A673 (cell line): Measurements from ENCODE around the gene NCKAP1. TPM values are rescaled to one million over a fixed set of nuclear protein-coding genes. Genes with fewer than 3 reads are reported as not detected.

Experiments
- BruUV-seq: library from RNA; stranded (reverse); fragments of 400-500 nt; replicated peaks from 2 replicates; lab custom pipeline; 2021; lab: Mats Ljungman, UMichigan
- CTCF ChIA-PET: fragments of 300-600 bp; sonication (Branson Sonifier 250); formaldehyde crosslinking; loops from one replicate; lab custom pipeline; 2022; ENCODE audit warnings: antibody characterized with exemption; lab: Charles Lee
- POLR2A ChIA-PET: fragments of 300-600 bp; sonication (Branson Sonifier 250); formaldehyde crosslinking; loops from one replicate; lab custom pipeline; 2022; ENCODE audit warnings: antibody characterized with exemption; ENCODE audit not compliant: low non-redundant PET; lab: Charles Lee
- DNase-seq: peaks from one replicate; pipeline ENCODE4 v3.0.0-alpha.2; 2015; ENCODE audit warnings: low spot score
- H3K27ac ChIP-seq: fragments of 200-600 bp; sonication (generic); 2 replicates; pipeline ENCODE4 v1.5.1; 2016; ENCODE audit warnings: mixed run types, low read depth, mild to moderate bottlenecking, mixed read lengths, antibody characterized with exemption, low read length; ENCODE audit not compliant: poor library complexity, severe bottlenecking
- H3K27me3 ChIP-seq: fragments of 200-600 bp; sonication (generic); replicated peaks from 2 replicates; pipeline ENCODE4 v1.6.1; 2017; ENCODE audit warnings: mixed run types, low read depth, mild to moderate bottlenecking, mixed read lengths, antibody characterized with exemption, low read length; ENCODE audit not compliant: insufficient read depth, poor library complexity
- H3K36me3 ChIP-seq: fragments of 200-600 bp; sonication (generic); 2 replicates; pipeline ENCODE4 v1.6.1; 2016; ENCODE audit warnings: mixed run types, mild to moderate bottlenecking, mixed read lengths, antibody characterized with exemption, low read length; ENCODE audit not compliant: insufficient read depth, poor library complexity, severe bottlenecking
- H3K4me1 ChIP-seq: fragments of 200-600 bp; sonication (generic); 2 replicates; pipeline ENCODE4 v1.6.1; 2017; ENCODE audit warnings: mixed run types, mild to moderate bottlenecking, mixed read lengths, antibody characterized with exemption, low read length; ENCODE audit not compliant: insufficient read depth, poor library complexity, severe bottlenecking
- H3K4me3 ChIP-seq: fragments of 200-600 bp; sonication (generic); 2 replicates; pipeline ENCODE4 v1.5.1; 2016; ENCODE audit warnings: low read depth, mixed run types, mild to moderate bottlenecking, mixed read lengths, low read length; ENCODE audit not compliant: poor library complexity, severe bottlenecking
- H3K9me3 ChIP-seq: fragments of 200-600 bp; sonication (generic); 2 replicates; pipeline ENCODE4 v1.6.1; 2016; ENCODE audit warnings: mixed run types, low read depth, mild to moderate bottlenecking, mixed read lengths, antibody characterized with exemption, low read length; ENCODE audit not compliant: poor library complexity, severe bottlenecking
- EZH2 ChIP-seq: fragments of 200-600 bp; sonication (generic); IDR thresholded peaks from 2 replicates; pipeline ENCODE4 v1.6.1; 2017; ENCODE audit warnings: borderline replicate concordance, low read depth, mild to moderate bottlenecking, mixed read lengths, antibody characterized with exemption, low read length; ENCODE audit not compliant: poor library complexity, severe bottlenecking
- intact Hi-C: fragments of 100-400 bp; cut with micrococcal nuclease; formaldehyde crosslinking; loops from one replicate; pipeline ENCODE4 v1.10.0; 2022; ENCODE audit not compliant: unreplicated experiment
- total RNA-seq: library from RNA; stranded (reverse); gene quantifications from 2 replicates; pipeline ENCODE4 v1.2.3, GENCODE V29; 2021
- TF ChIP-seq, protein P1 (sequence below): fragments of 300-800, 200-600 bp; sonication (generic); conservative IDR thresholded peaks from 2 replicates; pipeline ENCODE4 v1.5.1; 2017; ENCODE audit warnings: low read depth, mild to moderate bottlenecking, antibody characterized with exemption, low read length, moderate library complexity, mixed read lengths

Gene NCKAP1
- total RNA-seq, 1 experiment from 2014 or later = 153 TPM

DNA sequence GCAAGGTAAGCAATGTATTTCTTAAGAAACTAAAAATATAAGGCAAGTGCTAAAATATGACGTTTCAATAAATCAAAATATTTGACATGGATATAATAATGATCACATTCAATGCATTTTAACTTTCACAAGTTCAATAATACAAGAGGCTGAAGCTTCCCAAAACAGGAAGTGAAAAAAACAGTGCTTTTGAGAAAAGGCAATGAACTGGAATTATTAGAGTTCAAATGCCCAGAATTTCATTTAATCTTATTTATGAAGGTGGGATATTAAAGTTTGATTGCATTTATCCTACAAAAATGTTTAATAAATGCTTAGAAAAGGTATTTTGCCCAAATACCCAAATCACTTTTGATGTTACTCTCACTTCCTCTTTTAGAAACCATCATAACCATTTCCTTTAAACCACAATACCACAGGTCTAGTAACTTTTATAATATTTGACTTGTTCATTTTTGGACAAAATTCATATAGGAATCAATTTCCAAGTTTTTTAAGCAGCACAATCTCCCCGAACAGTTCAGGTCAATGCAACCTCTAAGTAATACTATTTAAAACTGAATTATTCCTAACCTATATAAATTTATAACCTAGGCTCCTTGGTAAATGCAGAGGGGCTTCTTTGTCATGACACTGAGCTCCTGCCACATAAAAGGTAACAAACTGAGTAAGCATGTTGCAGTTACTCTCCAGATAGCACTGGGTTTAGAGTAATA is 2.1 kb downstream of the NCKAP1 start:
- intact Hi-C loops = loop anchor here (5.0 kb wide), 1 partner anchor 86 kb away; the partner anchor contains the start of gene NUP35
- Histone ChIP-seq H3K27me3 (no peaks in the 10 kb centered on the region), H3K9me3 (no peaks in the 10 kb centered on the region), H3K4me3 (peak overlapping the region; percentile 74), H3K36me3 (no peaks in the 10 kb centered on the region), H3K4me1 (peaks cover 46% of the 10 kb centered on the region), H3K27ac (peak overlapping the region; percentile 94)
- DNase-seq = no peak
- TF ChIP-seq EZH2 = no peak
- TF ChIP-seq, protein P1, sequence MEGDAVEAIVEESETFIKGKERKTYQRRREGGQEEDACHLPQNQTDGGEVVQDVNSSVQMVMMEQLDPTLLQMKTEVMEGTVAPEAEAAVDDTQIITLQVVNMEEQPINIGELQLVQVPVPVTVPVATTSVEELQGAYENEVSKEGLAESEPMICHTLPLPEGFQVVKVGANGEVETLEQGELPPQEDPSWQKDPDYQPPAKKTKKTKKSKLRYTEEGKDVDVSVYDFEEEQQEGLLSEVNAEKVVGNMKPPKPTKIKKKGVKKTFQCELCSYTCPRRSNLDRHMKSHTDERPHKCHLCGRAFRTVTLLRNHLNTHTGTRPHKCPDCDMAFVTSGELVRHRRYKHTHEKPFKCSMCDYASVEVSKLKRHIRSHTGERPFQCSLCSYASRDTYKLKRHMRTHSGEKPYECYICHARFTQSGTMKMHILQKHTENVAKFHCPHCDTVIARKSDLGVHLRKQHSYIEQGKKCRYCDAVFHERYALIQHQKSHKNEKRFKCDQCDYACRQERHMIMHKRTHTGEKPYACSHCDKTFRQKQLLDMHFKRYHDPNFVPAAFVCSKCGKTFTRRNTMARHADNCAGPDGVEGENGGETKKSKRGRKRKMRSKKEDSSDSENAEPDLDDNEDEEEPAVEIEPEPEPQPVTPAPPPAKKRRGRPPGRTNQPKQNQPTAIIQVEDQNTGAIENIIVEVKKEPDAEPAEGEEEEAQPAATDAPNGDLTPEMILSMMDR = no peak
- CTCF ChIA-PET = no interaction called here
- POLR2A ChIA-PET = interaction anchor here (0.7 kb wide), 1 partner anchor 10 kb away, joined by 3 read pairs; no protein-coding TSS in a partner anchor
- no TSS peak for BruUV-seq

DNA sequence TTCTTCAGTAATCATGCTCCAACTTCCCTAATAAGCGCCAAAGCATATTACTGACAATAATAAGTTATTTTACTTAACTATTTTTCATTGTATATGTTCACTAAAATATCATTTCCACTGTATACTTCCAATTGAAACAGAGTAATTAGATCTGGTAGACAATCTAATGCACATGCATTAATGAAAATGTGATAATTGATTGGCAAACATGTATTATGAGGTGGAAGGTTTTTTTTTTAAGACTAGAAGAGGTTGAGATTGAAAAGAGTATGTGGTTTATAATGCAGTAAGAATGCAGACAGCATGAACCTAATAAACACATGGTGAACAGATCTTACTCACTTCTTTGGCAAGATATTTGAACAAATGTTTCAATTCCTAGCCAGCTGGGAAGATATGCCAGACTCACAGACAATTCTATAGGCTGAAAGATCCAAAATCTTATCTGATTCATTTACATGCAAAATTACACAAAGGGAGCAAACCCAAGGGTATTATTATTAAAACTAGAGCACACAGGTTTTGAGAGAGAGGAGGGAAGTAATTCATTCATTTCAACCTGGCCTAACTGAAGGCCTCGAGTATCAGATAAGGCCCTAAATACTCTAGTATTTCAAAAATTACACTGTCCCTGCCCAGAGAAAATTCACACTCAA is 2.8 kb downstream of the NCKAP1 start:
- Histone ChIP-seq H3K36me3 (no peaks in the 10 kb centered on the region), H3K27ac (peak overlapping the region; percentile 94), H3K9me3 (no peaks in the 10 kb centered on the region), H3K4me3 (peak overlapping the region; percentile 74), H3K27me3 (no peaks in the 10 kb centered on the region), H3K4me1 (peaks cover 52% of the 10 kb centered on the region)
- peak; percentile 28 for DNase-seq
- intact Hi-C loops = loop anchor here (5.0 kb wide), 1 partner anchor 87 kb away; the partner anchor contains the start of gene NUP35
- TF ChIP-seq EZH2 = no peak
- TF ChIP-seq, protein P1 = no peak
- CTCF ChIA-PET = no interaction called here
- POLR2A ChIA-PET = interaction anchor here (0.7 kb wide), 1 partner anchor 9 kb away, joined by 3 read pairs; no protein-coding TSS in a partner anchor
- no TSS peak for BruUV-seq

DNA sequence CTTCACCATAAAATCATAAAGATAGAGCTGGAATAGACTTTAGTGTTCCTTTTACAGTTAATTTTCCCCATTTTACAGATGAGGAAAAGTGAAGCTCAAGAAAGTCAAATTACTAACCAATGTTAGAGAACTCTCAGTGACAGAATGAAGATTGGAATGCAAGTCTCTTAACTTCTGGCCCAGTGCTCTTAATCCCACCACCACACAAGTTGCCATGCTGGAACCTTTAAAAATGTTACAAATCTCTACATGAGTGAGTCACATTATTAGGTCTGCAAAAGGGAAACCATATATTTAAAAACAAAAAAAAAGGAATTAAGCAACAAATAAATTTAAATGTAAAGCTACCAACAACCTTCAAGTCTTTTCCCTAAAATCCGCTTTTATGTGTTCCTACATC is 3.5 kb downstream of the NCKAP1 start:
- H3K27ac ChIP-seq = peak overlapping the region; percentile 94
- no peaks in the 10 kb centered on the region for H3K9me3 ChIP-seq
- no peaks in the 10 kb centered on the region for H3K36me3 ChIP-seq
- intact Hi-C loops = loop anchor here (5.0 kb wide), 1 partner anchor 87 kb away; the partner anchor contains the start of gene NUP35
- no peak for TF ChIP-seq EZH2
- TF ChIP-seq, protein P1 = no peak
- H3K27me3 ChIP-seq = no peaks in the 10 kb centered on the region
- ChIA-PET CTCF (no interaction called here), POLR2A (no interaction called here)
- no TSS peak for BruUV-seq
- H3K4me3 ChIP-seq = peak overlapping the region; percentile 74
- peak; percentile 30 for DNase-seq
- H3K4me1 ChIP-seq = peaks cover 58% of the 10 kb centered on the region
